Kidney epithelial cell (primary cell): ENCODE results near the gene HS6ST2. TPM values are rescaled to one million over a fixed set of nuclear protein-coding genes. Genes with fewer than 3 reads are reported as not detected.

ENCODE experiments used
- DNase-seq: peaks from one replicate; pipeline ENCODE4 v3.0.0-alpha.2; 2010; ENCODE audit warnings: low read depth
- H3K27me3 ChIP-seq: 2 replicates; pipeline ENCODE4 v1.6.0; 2011; ENCODE audit warnings: low read length; ENCODE audit not compliant: control insufficient read depth, insufficient read depth
- H3K36me3 ChIP-seq: 2 replicates; pipeline ENCODE4 v1.5.1; 2011; ENCODE audit warnings: low read length; ENCODE audit not compliant: control insufficient read depth, insufficient read depth
- H3K4me3 ChIP-seq: 2 replicates; pipeline ENCODE4 v1.5.1; 2011; ENCODE audit warnings: low read depth, mild to moderate bottlenecking, control low read depth, low read length
- total RNA-seq: library from RNA; depleted of rRNA; stranded (reverse); fragments of >200 nt; gene quantifications from 2 replicates; pipeline ENCODE4 v1.2.3, GENCODE V29; 2015
- TF ChIP-seq, protein P1 (sequence below): IDR thresholded peaks from 2 replicates; pipeline ENCODE4 v1.5.1; 2011; ENCODE audit warnings: mild to moderate bottlenecking, moderate library complexity, low read length, control low read depth, inconsistent platforms; ENCODE audit not compliant: insufficient read depth, poor library complexity, severe bottlenecking

The HS6ST2 gene
- total RNA-seq, 1 donor from 2014 or later, result 8.4 TPM

DNA sequence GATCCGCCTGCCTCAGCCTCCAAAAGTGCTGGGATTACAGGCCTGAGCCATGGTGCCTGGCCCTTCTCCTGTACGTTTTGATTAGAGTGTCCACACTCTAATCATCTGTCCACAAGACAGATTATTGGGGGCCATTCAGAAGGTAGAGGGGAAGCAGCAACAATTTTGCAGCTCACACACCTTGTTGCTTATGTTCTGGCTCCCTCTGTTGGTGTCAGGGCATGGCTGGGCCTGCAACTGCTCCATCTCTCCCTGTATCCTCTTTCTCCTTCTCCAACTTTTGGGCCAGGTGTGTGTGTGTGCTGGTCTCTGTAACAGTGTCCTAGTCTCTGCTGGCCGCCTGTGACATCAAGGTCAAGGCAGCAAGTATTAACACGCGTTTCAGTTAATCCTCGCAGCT, 344.1 kb downstream of the HS6ST2 start:
- no peak for DNase-seq
- TF ChIP-seq, protein P1, sequence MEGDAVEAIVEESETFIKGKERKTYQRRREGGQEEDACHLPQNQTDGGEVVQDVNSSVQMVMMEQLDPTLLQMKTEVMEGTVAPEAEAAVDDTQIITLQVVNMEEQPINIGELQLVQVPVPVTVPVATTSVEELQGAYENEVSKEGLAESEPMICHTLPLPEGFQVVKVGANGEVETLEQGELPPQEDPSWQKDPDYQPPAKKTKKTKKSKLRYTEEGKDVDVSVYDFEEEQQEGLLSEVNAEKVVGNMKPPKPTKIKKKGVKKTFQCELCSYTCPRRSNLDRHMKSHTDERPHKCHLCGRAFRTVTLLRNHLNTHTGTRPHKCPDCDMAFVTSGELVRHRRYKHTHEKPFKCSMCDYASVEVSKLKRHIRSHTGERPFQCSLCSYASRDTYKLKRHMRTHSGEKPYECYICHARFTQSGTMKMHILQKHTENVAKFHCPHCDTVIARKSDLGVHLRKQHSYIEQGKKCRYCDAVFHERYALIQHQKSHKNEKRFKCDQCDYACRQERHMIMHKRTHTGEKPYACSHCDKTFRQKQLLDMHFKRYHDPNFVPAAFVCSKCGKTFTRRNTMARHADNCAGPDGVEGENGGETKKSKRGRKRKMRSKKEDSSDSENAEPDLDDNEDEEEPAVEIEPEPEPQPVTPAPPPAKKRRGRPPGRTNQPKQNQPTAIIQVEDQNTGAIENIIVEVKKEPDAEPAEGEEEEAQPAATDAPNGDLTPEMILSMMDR, result peak; percentile 33
- H3K27me3 ChIP-seq, result no peaks in the 10 kb centered on the region

DNA sequence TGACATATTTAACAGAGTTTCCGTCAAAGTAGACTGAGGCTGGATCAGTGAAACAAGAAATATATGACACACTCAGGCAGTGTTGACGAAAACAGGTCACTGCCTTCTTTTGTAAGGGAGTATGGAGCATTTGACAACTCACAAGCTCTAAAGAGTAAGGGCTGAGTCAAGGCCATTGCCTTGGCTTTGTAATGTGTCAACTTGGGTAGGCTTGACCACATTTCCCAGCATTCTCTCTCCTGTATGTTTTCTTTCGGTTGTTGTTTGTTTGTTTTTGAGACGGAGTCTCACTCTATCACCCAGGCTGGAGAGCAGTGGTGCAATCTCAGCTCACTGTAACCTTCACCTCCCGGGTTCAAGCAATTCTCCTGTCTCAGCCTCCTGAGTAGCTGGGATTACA, 344.6 kb downstream of the HS6ST2 start:
- no peaks in the 10 kb centered on the region for H3K36me3 ChIP-seq
- H3K4me3 ChIP-seq, result no peak overlapping the region
- TF ChIP-seq, protein P1, result no peak
- H3K27me3 ChIP-seq, result no peaks in the 10 kb centered on the region
- DNase-seq, result no peak

More for the DNA sequence above, 344.1 kb downstream of the HS6ST2 start:
- Histone ChIP-seq H3K4me3 (no peak overlapping the region), H3K36me3 (no peaks in the 10 kb centered on the region)

DNA sequence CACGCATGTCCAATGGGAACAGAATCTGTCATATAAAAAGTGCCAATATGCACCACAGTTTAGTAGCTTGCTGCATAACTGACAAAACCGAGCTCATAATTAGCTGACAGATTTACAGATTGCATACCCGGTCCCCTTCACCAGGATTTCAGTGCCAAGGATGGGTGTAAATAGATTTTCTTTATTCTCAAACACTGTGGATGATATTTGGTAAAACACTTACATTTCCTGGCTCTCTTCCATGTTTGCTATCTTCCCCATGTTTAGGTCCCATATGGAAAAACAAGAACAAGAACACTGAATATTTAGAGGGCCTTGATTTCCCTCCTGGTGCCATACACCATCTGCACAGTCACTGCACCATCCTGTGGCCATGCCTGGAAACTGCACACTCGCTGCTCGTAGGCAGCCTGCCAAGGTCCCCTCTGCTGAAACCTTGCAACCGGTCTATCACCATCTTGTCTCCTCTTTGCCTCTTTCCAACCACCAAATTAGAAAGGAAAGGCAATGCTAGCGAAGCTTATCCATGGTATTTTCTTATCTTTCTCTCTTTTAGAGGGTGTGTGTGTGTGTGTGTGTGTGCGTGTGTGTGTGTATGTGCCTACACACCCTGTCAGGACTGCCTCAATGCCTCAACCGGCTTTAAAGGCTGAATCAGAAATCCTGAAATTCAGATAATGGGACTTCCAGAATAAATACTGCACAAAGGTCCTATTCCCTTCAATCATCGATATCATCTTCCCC, 345.4 kb downstream of the HS6ST2 start:
- DNase-seq, result no peak
- H3K27me3 ChIP-seq, result no peaks in the 10 kb centered on the region

GRCh38 chrX:132610536-132610935, 347.9 kb downstream of the HS6ST2 start:
- H3K27me3 ChIP-seq, result no peaks in the 10 kb centered on the region
- no peak overlapping the region for H3K4me3 ChIP-seq
- H3K36me3 ChIP-seq, result no peaks in the 10 kb centered on the region
- DNase-seq, result no peak
- TF ChIP-seq, protein P1, result no peak

More for the DNA sequence above, 345.4 kb downstream of the HS6ST2 start:
- Histone ChIP-seq H3K36me3 (no peaks in the 10 kb centered on the region), H3K4me3 (no peak overlapping the region)
- TF ChIP-seq, protein P1, result peak; percentile 57

DNA sequence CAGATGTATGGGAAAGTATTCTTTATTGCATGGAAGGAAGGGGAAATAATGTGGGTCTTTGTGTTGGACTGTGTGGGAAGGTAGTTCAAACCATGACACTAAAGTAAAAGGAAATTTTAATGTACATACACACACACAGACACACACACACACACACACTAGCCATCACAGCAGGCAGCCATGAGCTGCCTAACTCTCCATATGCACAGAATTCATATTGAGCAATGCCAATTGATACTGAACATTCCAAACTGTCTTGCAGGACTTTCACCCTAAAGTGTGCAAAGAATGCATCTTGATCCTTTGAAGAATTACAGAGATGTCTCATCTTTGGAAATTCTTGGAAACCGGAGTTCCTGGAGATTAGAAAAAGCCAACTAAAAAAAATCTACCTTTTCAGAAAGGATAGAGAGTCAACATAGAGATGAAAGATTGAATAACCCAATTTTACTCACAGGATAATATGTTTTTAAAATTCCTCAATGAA, 349.0 kb downstream of the HS6ST2 start:
- H3K36me3 ChIP-seq, result no peaks in the 10 kb centered on the region
- no peaks in the 10 kb centered on the region for H3K27me3 ChIP-seq
- TF ChIP-seq, protein P1, result no peak
- DNase-seq, result no peak
- H3K4me3 ChIP-seq, result no peak overlapping the region
